Neural cell (in vitro differentiated cells): ENCODE measurements around the gene BFSP1. TPM values are rescaled to one million over a fixed set of nuclear protein-coding genes. Genes with fewer than 3 reads are reported as not detected.

Experiments used
- H2AFZ ChIP-seq: fragments of 200-600, 300-800 bp; sonication (generic), shearing (Covaris generic); 2 replicates; pipeline ENCODE4 v1.6.0; 2014; ENCODE audit warnings: low read depth, mild to moderate bottlenecking, antibody characterized with exemption, low read length, moderate library complexity
- H3F3A ChIP-seq: fragments of 200-600 bp; shearing (Covaris generic); 2 replicates; pipeline ENCODE4 v1.6.1; 2016; ENCODE audit warnings: mild to moderate bottlenecking, moderate library complexity, mixed read lengths, antibody characterized with exemption, low read length; ENCODE audit not compliant: insufficient read depth, poor library complexity, severe bottlenecking
- H3K27ac ChIP-seq: fragments of 200-600, 300-800 bp; sonication (generic), shearing (Covaris generic); 2 replicates; pipeline ENCODE4 v1.5.1; 2014; ENCODE audit warnings: mild to moderate bottlenecking, low read length, moderate library complexity
- H3K27me3 ChIP-seq: fragments of 300-800, 200-600 bp; sonication (generic), shearing (Covaris generic); 2 replicates; pipeline ENCODE4 v1.6.0; 2014; ENCODE audit warnings: mild to moderate bottlenecking, low read depth, low read length, moderate library complexity; ENCODE audit not compliant: insufficient read depth
- H3K36me3 ChIP-seq: fragments of 300-800, 200-600 bp; sonication (generic), shearing (Covaris generic); 2 replicates; pipeline ENCODE4 v1.5.1; 2014; ENCODE audit warnings: mild to moderate bottlenecking, antibody characterized with exemption, low read length, moderate library complexity; ENCODE audit not compliant: insufficient read depth
- H3K4me2 ChIP-seq: fragments of 300-800, 200-600 bp; sonication (generic), shearing (Covaris generic); 2 replicates; pipeline ENCODE4 v1.6.0; 2014; ENCODE audit warnings: mild to moderate bottlenecking, low read length
- H3K4me3 ChIP-seq: fragments of 300-800, 200-600 bp; sonication (generic), shearing (Covaris generic); 2 replicates; pipeline ENCODE4 v1.5.1; 2014; ENCODE audit warnings: mild to moderate bottlenecking, low read length, moderate library complexity
- H3K79me2 ChIP-seq: fragments of 200-600 bp; shearing (Covaris generic); replicated peaks from 2 replicates; pipeline ENCODE4 v1.6.0; 2014; ENCODE audit warnings: mild to moderate bottlenecking, low read length, moderate library complexity; ENCODE audit not compliant: insufficient read depth
- H3K9ac ChIP-seq: fragments of 300-800, 200-600 bp; sonication (generic), shearing (Covaris generic); 2 replicates; pipeline ENCODE4 v1.6.1; 2016; ENCODE audit warnings: mild to moderate bottlenecking, low read length, mixed read lengths
- H3K9me2 ChIP-seq: fragments of 200-600 bp; shearing (Covaris generic); 2 replicates; pipeline ENCODE4 v1.6.1; 2016; ENCODE audit warnings: mild to moderate bottlenecking, low read length, mixed read lengths; ENCODE audit not compliant: insufficient read depth
- H3K9me3 ChIP-seq: fragments of 200-600, 300-800 bp; sonication (generic), shearing (Covaris generic); 2 replicates; pipeline ENCODE4 v1.6.1; 2016; ENCODE audit warnings: mild to moderate bottlenecking, mixed run types, low read length, moderate library complexity, mixed read lengths
- H4K20me1 ChIP-seq: fragments of 200-600 bp; shearing (Covaris generic); 2 replicates; pipeline ENCODE4 v1.6.1; 2016; ENCODE audit warnings: mild to moderate bottlenecking, mixed run types; ENCODE audit not compliant: insufficient read depth
- CTCF ChIP-seq: fragments of 450-650 bp; IDR thresholded peaks from 2 replicates; pipeline ENCODE4 v1.5.1; 2014; ENCODE audit warnings: antibody characterized with exemption, mild to moderate bottlenecking, moderate library complexity; ENCODE audit not compliant: poor library complexity, severe bottlenecking
- EP300 ChIP-seq: fragments of 450-650 bp; conservative IDR thresholded peaks from 2 replicates; pipeline ENCODE4 v1.6.1; 2014; ENCODE audit warnings: antibody characterized with exemption, mild to moderate bottlenecking, moderate library complexity; ENCODE audit not compliant: poor library complexity, severe bottlenecking
- EZH2 ChIP-seq: fragments of 200-600, 300-800 bp; shearing (Covaris generic), sonication (generic); IDR thresholded peaks from 2 replicates; pipeline ENCODE4 v1.6.1; 2014; ENCODE audit warnings: antibody characterized with exemption, low read length, borderline replicate concordance, mild to moderate bottlenecking; ENCODE audit not compliant: insufficient read depth, poor library complexity, severe bottlenecking
- MXI1 ChIP-seq: fragments of 450-650 bp; conservative IDR thresholded peaks from 2 replicates; pipeline ENCODE4 v1.6.1; 2014; ENCODE audit warnings: antibody characterized with exemption, mild to moderate bottlenecking; ENCODE audit not compliant: poor library complexity, severe bottlenecking
- POLR2AphosphoS5 ChIP-seq: IDR thresholded peaks from 2 replicates; pipeline ENCODE4 v1.6.1; 2012
- RAD21 ChIP-seq: fragments of 450-650 bp; conservative IDR thresholded peaks from 2 replicates; pipeline ENCODE4 v1.6.1; 2014; ENCODE audit warnings: antibody characterized with exemption, mild to moderate bottlenecking, moderate library complexity
- REST ChIP-seq: IDR thresholded peaks from 2 replicates; pipeline ENCODE4 v1.6.1; 2012; ENCODE audit warnings: borderline replicate concordance
- SMC3 ChIP-seq: fragments of 450-650 bp; conservative IDR thresholded peaks from 2 replicates; pipeline ENCODE4 v1.6.1; 2014; ENCODE audit warnings: antibody characterized with exemption, mild to moderate bottlenecking, moderate library complexity; ENCODE audit not compliant: poor library complexity
- TAF1 ChIP-seq: IDR thresholded peaks from 2 replicates; pipeline ENCODE4 v1.6.1; 2012; ENCODE audit warnings: low read depth
- polyA plus RNA-seq: library from polyadenylated mRNA; depleted of rRNA; stranded (reverse); fragments of >200 nt; gene quantifications from 2 replicates; pipeline ENCODE4 v1.2.3, GENCODE V29; 2014

The BFSP1 gene
- polyA plus RNA-seq, 1 donor from 2014 or later, result 1.3 TPM

- H2AFZ ChIP-seq, result no peak overlapping the region
- H4K20me1 ChIP-seq, result no peaks in the 10 kb centered on the region
- H3K79me2 ChIP-seq, result no peaks in the 10 kb centered on the region
- H3K27me3 ChIP-seq, result peaks cover 18% of the 10 kb centered on the region
- no peak overlapping the region for H3K9ac ChIP-seq
- H3K36me3 ChIP-seq, result no peaks in the 10 kb centered on the region
- H3F3A ChIP-seq, result no peaks in the 10 kb centered on the region
- H3K9me3 ChIP-seq, result no peaks in the 10 kb centered on the region
- H3K4me3 ChIP-seq, result no peak overlapping the region
- TF ChIP-seq EZH2 (no peak), TAF1 (no peak), RAD21 (no peak), POLR2AphosphoS5 (no peak)
- no peaks in the 10 kb centered on the region for H3K9me2 ChIP-seq
- no peak overlapping the region for H3K4me2 ChIP-seq
- no peak overlapping the region for H3K27ac ChIP-seq
Measured at GRCh38 chr20:17529586-17529985, 1.6 kb downstream of the BFSP1 start.

GRCh38 chr20:17525650-17526049 lies 5.5 kb downstream of the BFSP1 start:
- Histone ChIP-seq H3K36me3 (no peaks in the 10 kb centered on the region), H3K9ac (no peak overlapping the region), H3K4me3 (no peak overlapping the region), H3K79me2 (no peaks in the 10 kb centered on the region), H3K27ac (no peak overlapping the region), H3K9me2 (no peaks in the 10 kb centered on the region), H3K4me2 (no peak overlapping the region), H2AFZ (no peak overlapping the region), H4K20me1 (no peaks in the 10 kb centered on the region), H3K27me3 (peaks cover 18% of the 10 kb centered on the region), H3K9me3 (no peaks in the 10 kb centered on the region), H3F3A (no peaks in the 10 kb centered on the region)
- no peak for TF ChIP-seq SMC3
- TF ChIP-seq REST, result no peak
- TF ChIP-seq TAF1, result no peak
- TF ChIP-seq EP300, result no peak
- TF ChIP-seq RAD21, result no peak
- no peak for TF ChIP-seq EZH2
- TF ChIP-seq CTCF, result no peak
- no peak for TF ChIP-seq POLR2AphosphoS5
- TF ChIP-seq MXI1, result no peak

GRCh38 chr20:17525132-17525531 lies 6.0 kb downstream of the BFSP1 start:
- H4K20me1 ChIP-seq, result no peaks in the 10 kb centered on the region
- H3K27ac ChIP-seq, result no peak overlapping the region
- no peaks in the 10 kb centered on the region for H3K9me2 ChIP-seq
- H3K27me3 ChIP-seq, result peaks cover 12% of the 10 kb centered on the region
- no peak overlapping the region for H2AFZ ChIP-seq
- H3F3A ChIP-seq, result no peaks in the 10 kb centered on the region
- no peak for TF ChIP-seq RAD21
- no peak for TF ChIP-seq POLR2AphosphoS5
- TF ChIP-seq EZH2, result no peak
- TF ChIP-seq EP300, result no peak
- no peak for TF ChIP-seq TAF1
- TF ChIP-seq SMC3, result no peak
- no peak for TF ChIP-seq MXI1
- H3K9me3 ChIP-seq, result no peaks in the 10 kb centered on the region
- H3K9ac ChIP-seq, result no peak overlapping the region
- H3K79me2 ChIP-seq, result no peaks in the 10 kb centered on the region
- no peaks in the 10 kb centered on the region for H3K36me3 ChIP-seq
- H3K4me3 ChIP-seq, result no peak overlapping the region
- no peak overlapping the region for H3K4me2 ChIP-seq
